GM12878 (cell line): ENCODE results near the gene TES. TPM values are rescaled to one million over a fixed set of nuclear protein-coding genes. Genes with fewer than 3 reads are reported as not detected.

ENCODE experiments used
- ATAC-seq: fragments of 200-7000 bp; cut with Tn5 transposase; 3 replicates; pipeline ENCODE4 v1.9.1; 2020; ENCODE audit warnings: mild to moderate bottlenecking, moderate library complexity
- BruUV-seq: library from RNA; stranded (reverse); fragments of 400-500 nt; replicated peaks from 2 replicates; lab custom pipeline; 2021; lab: Mats Ljungman, UMichigan
- CTCF ChIA-PET: fragments of 300-600 bp; sonication (Branson Sonifier 250); formaldehyde crosslinking; extraction: SDS; loops from one replicate; lab custom pipeline; 2021; ENCODE audit warnings: inconsistent platforms; lab: Yijun Ruan, JAX
- POLR2A ChIA-PET: fragments of 350-600 bp; formaldehyde crosslinking; extraction: SDS; loops from one replicate; lab custom pipeline; 2021; ENCODE audit warnings: inconsistent platforms; lab: Charles Lee
- RAD21 ChIA-PET: fragments of 300-600 bp; sonication (Branson Sonifier 250); formaldehyde crosslinking; loops from one replicate; lab custom pipeline; 2023; ENCODE audit warnings: antibody characterized with exemption; ENCODE audit not compliant: unreplicated experiment; lab: Charles Lee
- SMC1A ChIA-PET: fragments of 300-600 bp; sonication (Branson Sonifier 250); formaldehyde crosslinking; loops from one replicate; lab custom pipeline; 2023; ENCODE audit not compliant: unreplicated experiment, uncharacterized antibody; lab: Charles Lee
- DNase-seq: peaks from one replicate; pipeline ENCODE4 v3.0.0-alpha.2; 2011; ENCODE audit warnings: low read depth, low spot score
- FAIRE-seq: peaks from 3 replicates; lab custom pipeline; 2011; peaks lifted over from hg19 to GRCh38; lab: Jason Lieb, UNC
- H2AFZ ChIP-seq: 2 replicates; pipeline ENCODE4 v1.6.0; 2011; ENCODE audit warnings: low read depth, low read length, control low read depth; ENCODE audit not compliant: control insufficient read depth
- H3K27ac ChIP-seq: 2 replicates; pipeline ENCODE4 v1.5.1; 2011; ENCODE audit warnings: control low read depth; ENCODE audit not compliant: control insufficient read depth, insufficient read depth
- H3K27me3 ChIP-seq, 2 experiments: replicated peaks in 1 of 2; 2 replicates each; pipeline versions ENCODE4 v1.6.0 to v1.6.1; 2011; ENCODE audit warnings: low read length in 1 of 2; ENCODE audit not compliant: control insufficient read depth in 2 of 2, insufficient read depth in 2 of 2
- H3K36me3 ChIP-seq, 2 experiments: 2 replicates each; pipeline ENCODE4 v1.5.1; 2011; ENCODE audit warnings: low read length in 1 of 2; ENCODE audit not compliant: control insufficient read depth in 2 of 2, insufficient read depth in 2 of 2
- H3K4me1 ChIP-seq: 2 replicates; pipeline ENCODE4 v1.6.1; 2011; ENCODE audit warnings: mild to moderate bottlenecking, low read length, moderate library complexity, mixed read lengths; ENCODE audit not compliant: control insufficient read depth, insufficient read depth
- H3K4me2 ChIP-seq: 2 replicates; pipeline ENCODE4 v1.6.0; 2011; ENCODE audit warnings: control low read depth; ENCODE audit not compliant: control insufficient read depth, insufficient read depth
- H3K4me3 ChIP-seq: fragments of 200-600 bp; sonication (generic); 2 replicates; pipeline ENCODE4 v1.5.1; 2016
- H3K79me2 ChIP-seq: 2 replicates; pipeline ENCODE4 v1.6.0; 2011; ENCODE audit warnings: low read length; ENCODE audit not compliant: control insufficient read depth, insufficient read depth
- H3K9ac ChIP-seq: 2 replicates; pipeline ENCODE4 v1.8.0; 2011; ENCODE audit warnings: low read length, control low read depth, mixed read lengths; ENCODE audit not compliant: control insufficient read depth, insufficient read depth
- H3K9me3 ChIP-seq: replicated peaks from 3 replicates; pipeline ENCODE4 v1.5.1; 2011; ENCODE audit warnings: mild to moderate bottlenecking, low read length; ENCODE audit not compliant: control insufficient read depth, insufficient read depth
- H4K20me1 ChIP-seq: 2 replicates; pipeline ENCODE4 v1.6.0; 2011; ENCODE audit not compliant: control insufficient read depth, insufficient read depth
- NBN ChIP-seq: fragments of 450-650 bp; IDR thresholded peaks from 2 replicates; pipeline ENCODE4 v1.6.1; 2016
- NFIC ChIP-seq: IDR thresholded peaks from 2 replicates; pipeline ENCODE4 v1.6.1; 2012; ENCODE audit warnings: low read depth, mild to moderate bottlenecking, inconsistent platforms, low read length, moderate library complexity
- RAD51 ChIP-seq: fragments of 450-650 bp; IDR thresholded peaks from 2 replicates; pipeline ENCODE4 v1.6.1; 2016; ENCODE audit warnings: moderate library complexity, mild to moderate bottlenecking, inconsistent platforms
- RUNX3 ChIP-seq: IDR thresholded peaks from 2 replicates; pipeline ENCODE4 v1.6.1; 2012; ENCODE audit warnings: low read length, inconsistent platforms
- SMAD1 ChIP-seq: fragments of 450-650 bp; IDR thresholded peaks from 2 replicates; pipeline ENCODE4 v1.6.1; 2018; ENCODE audit warnings: mild to moderate bottlenecking, low read depth; ENCODE audit not compliant: partially characterized antibody
- YBX1 ChIP-seq: fragments of 450-650 bp; IDR thresholded peaks from 2 replicates; pipeline ENCODE4 v1.6.1; 2016; ENCODE audit warnings: antibody characterized with exemption
- WGBS: methylation state at CpG from one replicate; pipeline ENCODE4 v1.1.6; 2016; ENCODE audit warnings: low lambda C conversion rate; ENCODE audit not compliant: insufficient replicate concordance, insufficient coverage; ENCODE audit errors: missing lambda C conversion rate; 5-methylcytosine and 5-hydroxymethylcytosine counted together
- in situ Hi-C: fragments of 300-500 bp; cut with MboI; formaldehyde crosslinking; loops from 9 replicates; pipeline ENCODE4 v1.14.3; 2018; ENCODE audit warnings: mixed read lengths
- intact Hi-C: fragments of 100-400 bp; cut with micrococcal nuclease; formaldehyde crosslinking; loops from one replicate; pipeline ENCODE4 v1.14.2; 2022; ENCODE audit not compliant: unreplicated experiment
- polyA plus RNA-seq, 11 experiments: library from polyadenylated mRNA; depleted of rRNA in 4 of 11; unstranded in 6 of 11; stranded (reverse) in 5 of 11; fragments of >200 nt; fragmentation: Nextera tagmentation in 4 of 11; fragmentation: Illumina TruSeq in 1 of 11; extraction: Ambion mirVana in 4 of 11; extraction: Trizol in 1 of 11; gene quantifications; 1 replicate in 1 of 11; 2 replicates in 10 of 11; pipeline versions ENCODE4 v1.2.1 to v1.2.3, GENCODE V29; 2011 to 2016; ENCODE audit warnings: inconsistent platforms in 2 of 11, missing spikeins in 2 of 11, low read depth in 1 of 11
- total RNA-seq, 4 experiments: library from RNA; depleted of rRNA in 3 of 4; stranded (reverse); fragments of >200 nt in 3 of 4; fragmentation: Illumina TruSeq in 1 of 4; extraction: Trizol in 1 of 4; gene quantifications; 2 replicates each; pipeline versions ENCODE4 v1.2.1 to v1.2.3, GENCODE V29; 2013 to 2021
- TF ChIP-seq, protein P1 (sequence below), 3 experiments: IDR thresholded peaks in 2 of 3; conservative IDR thresholded peaks in 1 of 3; 2 replicates each; pipeline ENCODE4 v1.5.1; 2011; ENCODE audit warnings: low read depth in 3 of 3, low read length in 3 of 3, mild to moderate bottlenecking in 3 of 3, control low read depth in 2 of 3, moderate library complexity in 2 of 3, inconsistent platforms in 1 of 3, mixed read lengths in 1 of 3; ENCODE audit not compliant: control insufficient read depth in 2 of 3, insufficient read depth in 1 of 3; ENCODE audit errors: extremely low read depth in 1 of 3
- TF ChIP-seq, protein P2 (sequence below): IDR thresholded peaks from 2 replicates; pipeline ENCODE4 v1.6.1; 2011; ENCODE audit warnings: low read depth, mild to moderate bottlenecking, low read length, moderate library complexity, borderline replicate concordance; ENCODE audit errors: extremely low read depth

The TES gene
- total and polyA plus RNA-seq, 10 of the 15 experiments (the other 5 are each of a cell fraction or from before 2014, with no cell fraction given): 31.2 to 77.5 (median 59.2) TPM

DNA sequence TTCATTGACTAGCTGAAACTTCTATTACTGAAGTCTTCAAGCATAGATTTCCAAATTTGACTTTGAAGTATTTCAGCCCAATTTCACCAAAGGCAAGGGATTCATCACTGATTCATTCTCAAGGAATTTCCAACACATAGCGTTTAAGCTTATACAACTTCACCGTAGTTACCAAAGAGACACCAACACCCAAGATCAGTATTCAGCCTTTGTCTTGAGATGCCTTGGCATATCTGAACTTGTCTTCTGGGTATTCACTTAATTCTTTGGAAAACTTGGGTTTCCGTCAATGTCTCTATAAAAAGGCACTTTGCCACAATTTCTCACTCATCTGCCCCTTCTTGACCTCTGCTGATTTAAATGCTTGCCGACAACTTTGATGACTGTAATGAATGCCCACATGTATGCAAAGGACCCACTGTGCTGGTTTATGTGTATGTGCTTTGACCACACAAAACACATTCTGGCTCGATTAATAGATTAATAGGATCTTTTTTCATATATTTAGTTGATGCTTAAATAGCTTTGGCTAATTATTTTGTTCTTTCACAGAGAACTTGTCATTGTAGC, 49.6 kb downstream of the TES start:
- no peaks in the 10 kb centered on the region for H3K79me2 ChIP-seq
- no peak overlapping the region for H3K9ac ChIP-seq
- WGBS: 95% methylated on average over 5 of the region's 5 CpGs
- H3K4me3 ChIP-seq: no peak overlapping the region
- ChIA-PET RAD21 (interaction anchor here (0.7 to 6.5 kb wide), 9 partner anchors 76 to 334 kb away, joined by 3 to 50 read pairs (median 4); no protein-coding TSS in a partner anchor), SMC1A (interaction anchor here (0.6 to 8.1 kb wide), 13 partner anchors 11 to 525 kb away, joined by 3 to 156 read pairs (median 4); no protein-coding TSS in a partner anchor), POLR2A (interaction anchor here (0.6 kb wide), 2 partner anchors 327 to 1607 kb away, joined by 3 to 5 read pairs; no protein-coding TSS in a partner anchor), CTCF (interaction anchor here (0.6 to 9.4 kb wide), 25 partner anchors 10 to 1834 kb away, joined by 3 to 169 read pairs (median 4); no protein-coding TSS in a partner anchor)
- no peak for ATAC-seq
- peaks cover 0 to 1% of the 10 kb centered on the region in 2 experiments; a peak in 2 of 4 replicates for H3K36me3 ChIP-seq
- no peak overlapping the region for H2AFZ ChIP-seq
- H3K27ac ChIP-seq: no peak overlapping the region
- no peak overlapping the region for H3K4me2 ChIP-seq
- no peak for FAIRE-seq
- no TSS peak for BruUV-seq
- no peak for TF ChIP-seq NBN
- H4K20me1 ChIP-seq: no peaks in the 10 kb centered on the region
- 0 out of 4 replicates have a peak, but pooled peaks cover 0 to 2% of the 10 kb centered on the region in 2 experiments for H3K27me3 ChIP-seq
- H3K4me1 ChIP-seq: no peaks in the 10 kb centered on the region
- intact Hi-C loops: loop anchor here (2.0 kb wide), 3 partner anchors 267 to 549 kb away; no protein-coding TSS in a partner anchor
- DNase-seq: no peak
- in situ Hi-C loops: loop anchor here (5.0 to 10.0 kb wide), 2 partner anchors 322 to 525 kb away; no protein-coding TSS in a partner anchor
- H3K9me3 ChIP-seq: no peaks in the 10 kb centered on the region

DNA sequence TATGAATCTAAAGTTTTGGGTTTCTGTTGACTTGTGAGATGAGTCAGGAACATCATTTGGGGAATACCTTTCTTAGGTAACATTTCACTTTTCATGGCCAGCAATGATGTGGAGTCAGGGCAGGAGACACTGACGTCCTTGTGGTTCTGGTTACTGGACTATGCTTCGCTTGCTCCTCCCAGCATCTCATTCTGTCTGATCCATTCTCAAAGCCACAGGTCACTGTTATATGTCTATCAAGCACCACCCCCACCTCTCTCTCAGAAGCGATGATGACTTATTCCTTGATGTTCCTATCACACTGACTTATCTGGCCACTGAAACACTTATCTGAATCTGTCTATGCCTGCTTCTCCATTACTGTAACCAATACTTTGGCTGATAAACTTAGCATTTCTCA, 51.6 kb downstream of the TES start:
- peaks cover 0 to 2% of the 10 kb centered on the region in 2 experiments; a peak in 1 of 4 replicates for H3K27me3 ChIP-seq
- BruUV-seq: no TSS peak
- CTCF ChIA-PET: interaction anchor here (2.4 to 9.4 kb wide), 3 partner anchors 324 to 331 kb away, joined by 12 to 169 read pairs (median 119); no protein-coding TSS in a partner anchor
- H3K27ac ChIP-seq: no peak overlapping the region
- SMC1A ChIA-PET: no interaction called here
- in situ Hi-C loops: loop anchor here (5.0 to 10.0 kb wide), 2 partner anchors 320 to 523 kb away; no protein-coding TSS in a partner anchor
- H2AFZ ChIP-seq: no peak overlapping the region
- POLR2A ChIA-PET: no interaction called here
- no peaks in the 10 kb centered on the region; a peak in 1 of 4 replicates for H3K36me3 ChIP-seq
- RAD21 ChIA-PET: no interaction called here
- no peak overlapping the region for H3K4me2 ChIP-seq
- no peak for FAIRE-seq
- TF ChIP-seq SMAD1 (no peak), RAD51 (no peak), NFIC (0 out of 2 replicates have a peak, but pooled peaks have one; percentile 26), YBX1 (no peak), RUNX3 (peak; percentile 35)
- TF ChIP-seq, protein P1, sequence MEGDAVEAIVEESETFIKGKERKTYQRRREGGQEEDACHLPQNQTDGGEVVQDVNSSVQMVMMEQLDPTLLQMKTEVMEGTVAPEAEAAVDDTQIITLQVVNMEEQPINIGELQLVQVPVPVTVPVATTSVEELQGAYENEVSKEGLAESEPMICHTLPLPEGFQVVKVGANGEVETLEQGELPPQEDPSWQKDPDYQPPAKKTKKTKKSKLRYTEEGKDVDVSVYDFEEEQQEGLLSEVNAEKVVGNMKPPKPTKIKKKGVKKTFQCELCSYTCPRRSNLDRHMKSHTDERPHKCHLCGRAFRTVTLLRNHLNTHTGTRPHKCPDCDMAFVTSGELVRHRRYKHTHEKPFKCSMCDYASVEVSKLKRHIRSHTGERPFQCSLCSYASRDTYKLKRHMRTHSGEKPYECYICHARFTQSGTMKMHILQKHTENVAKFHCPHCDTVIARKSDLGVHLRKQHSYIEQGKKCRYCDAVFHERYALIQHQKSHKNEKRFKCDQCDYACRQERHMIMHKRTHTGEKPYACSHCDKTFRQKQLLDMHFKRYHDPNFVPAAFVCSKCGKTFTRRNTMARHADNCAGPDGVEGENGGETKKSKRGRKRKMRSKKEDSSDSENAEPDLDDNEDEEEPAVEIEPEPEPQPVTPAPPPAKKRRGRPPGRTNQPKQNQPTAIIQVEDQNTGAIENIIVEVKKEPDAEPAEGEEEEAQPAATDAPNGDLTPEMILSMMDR (IDR thresholded peaks at IDR 0.05 in 2 of 3, conservative IDR thresholded peaks at IDR 0.05 in 1 of 3; ENCODE audit: control insufficient read depth in 2 of 3, extremely low read depth in 1 of 3, insufficient read depth in 1 of 3, low read depth in 3 of 3, low read length in 3 of 3): no peak
- TF ChIP-seq, protein P2, sequence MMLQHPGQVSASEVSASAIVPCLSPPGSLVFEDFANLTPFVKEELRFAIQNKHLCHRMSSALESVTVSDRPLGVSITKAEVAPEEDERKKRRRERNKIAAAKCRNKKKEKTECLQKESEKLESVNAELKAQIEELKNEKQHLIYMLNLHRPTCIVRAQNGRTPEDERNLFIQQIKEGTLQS: no peak
- H4K20me1 ChIP-seq: no peaks in the 10 kb centered on the region
- no peak overlapping the region for H3K4me3 ChIP-seq
- peak; percentile 64 for ATAC-seq
- H3K79me2 ChIP-seq: no peaks in the 10 kb centered on the region
- 3% methylated on average over 3 of the region's 3 CpGs for WGBS
- H3K9me3 ChIP-seq: no peaks in the 10 kb centered on the region
- no peak for DNase-seq
- H3K9ac ChIP-seq: no peak overlapping the region
- H3K4me1 ChIP-seq: no peaks in the 10 kb centered on the region
- intact Hi-C loops: no loop called here
